Measurements from ENCODE around the gene PKP4.

Gene PKP4

DNA sequence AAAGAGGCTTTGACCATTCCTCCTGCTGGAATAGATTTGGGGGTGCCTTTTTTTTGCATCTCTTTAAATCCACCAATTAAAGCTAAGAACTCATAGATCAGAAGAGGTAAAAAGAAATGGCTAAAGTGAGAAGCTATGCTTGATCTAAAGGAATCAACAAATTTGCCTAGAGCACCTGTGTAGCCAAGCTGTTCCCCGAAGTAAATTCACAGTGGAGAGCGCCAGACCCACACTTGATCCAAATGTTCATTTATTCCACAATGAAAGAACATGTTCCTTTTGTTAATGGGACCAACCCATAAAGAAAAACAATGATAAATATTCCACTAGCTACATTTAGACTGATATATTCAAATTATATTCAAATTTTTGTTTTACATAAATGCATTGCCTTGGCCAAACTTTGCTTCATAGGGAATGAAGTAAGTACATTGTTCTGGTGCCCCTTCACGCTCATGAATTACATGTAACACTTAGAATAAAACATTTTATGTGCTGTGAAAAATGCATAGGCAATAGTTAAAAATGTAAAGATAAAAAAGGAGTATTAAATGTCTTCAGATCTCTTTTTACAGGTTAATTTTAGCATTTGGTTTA is 167.4 kb downstream of the PKP4 start:
- H3K4me3 ChIP-seq (ENCODE audit: low read depth, low read length), result no peak overlapping the region
- TF ChIP-seq, protein P1, sequence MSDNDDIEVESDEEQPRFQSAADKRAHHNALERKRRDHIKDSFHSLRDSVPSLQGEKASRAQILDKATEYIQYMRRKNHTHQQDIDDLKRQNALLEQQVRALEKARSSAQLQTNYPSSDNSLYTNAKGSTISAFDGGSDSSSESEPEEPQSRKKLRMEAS (IDR thresholded peaks at IDR 0.05; ENCODE audit: low read depth, low read length), result no peak
- TF ChIP-seq MYC (IDR thresholded peaks at IDR 0.05; ENCODE audit: low read depth, low read length), result no peak
- TF ChIP-seq, protein P2, sequence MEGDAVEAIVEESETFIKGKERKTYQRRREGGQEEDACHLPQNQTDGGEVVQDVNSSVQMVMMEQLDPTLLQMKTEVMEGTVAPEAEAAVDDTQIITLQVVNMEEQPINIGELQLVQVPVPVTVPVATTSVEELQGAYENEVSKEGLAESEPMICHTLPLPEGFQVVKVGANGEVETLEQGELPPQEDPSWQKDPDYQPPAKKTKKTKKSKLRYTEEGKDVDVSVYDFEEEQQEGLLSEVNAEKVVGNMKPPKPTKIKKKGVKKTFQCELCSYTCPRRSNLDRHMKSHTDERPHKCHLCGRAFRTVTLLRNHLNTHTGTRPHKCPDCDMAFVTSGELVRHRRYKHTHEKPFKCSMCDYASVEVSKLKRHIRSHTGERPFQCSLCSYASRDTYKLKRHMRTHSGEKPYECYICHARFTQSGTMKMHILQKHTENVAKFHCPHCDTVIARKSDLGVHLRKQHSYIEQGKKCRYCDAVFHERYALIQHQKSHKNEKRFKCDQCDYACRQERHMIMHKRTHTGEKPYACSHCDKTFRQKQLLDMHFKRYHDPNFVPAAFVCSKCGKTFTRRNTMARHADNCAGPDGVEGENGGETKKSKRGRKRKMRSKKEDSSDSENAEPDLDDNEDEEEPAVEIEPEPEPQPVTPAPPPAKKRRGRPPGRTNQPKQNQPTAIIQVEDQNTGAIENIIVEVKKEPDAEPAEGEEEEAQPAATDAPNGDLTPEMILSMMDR (IDR thresholded peaks at IDR 0.05; ENCODE audit: low read depth, low read length), result no peak
- TF ChIP-seq POLR2A (IDR thresholded peaks at IDR 0.05; ENCODE audit: extremely low read depth, insufficient read length), result no peak
- DNase-seq (ENCODE audit: low read depth), result no peak

DNA sequence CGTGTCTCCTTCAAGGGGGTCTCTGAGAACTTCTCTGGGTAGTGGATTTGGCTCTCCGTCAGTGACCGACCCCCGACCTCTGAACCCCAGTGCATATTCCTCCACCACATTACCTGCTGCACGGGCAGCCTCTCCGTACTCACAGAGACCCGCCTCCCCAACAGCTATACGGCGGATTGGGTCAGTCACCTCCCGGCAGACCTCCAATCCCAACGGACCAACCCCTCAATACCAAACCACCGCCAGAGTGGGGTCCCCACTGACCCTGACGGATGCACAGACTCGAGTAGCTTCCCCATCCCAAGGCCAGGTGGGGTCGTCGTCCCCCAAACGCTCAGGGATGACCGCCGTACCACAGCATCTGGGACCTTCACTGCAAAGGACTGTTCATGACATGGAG is 168.2 kb downstream of the PKP4 start:
- TF ChIP-seq, protein P2 (IDR thresholded peaks at IDR 0.05; ENCODE audit: low read depth, low read length), result no peak
- TF ChIP-seq MYC (IDR thresholded peaks at IDR 0.05; ENCODE audit: low read depth, low read length) (no peak), POLR2A (IDR thresholded peaks at IDR 0.05; ENCODE audit: extremely low read depth, insufficient read length) (no peak)
- TF ChIP-seq, protein P1 (IDR thresholded peaks at IDR 0.05; ENCODE audit: low read depth, low read length), result no peak
- H3K4me3 ChIP-seq (ENCODE audit: low read depth, low read length), result no peak overlapping the region
- DNase-seq (ENCODE audit: low read depth), result no peak

DNA sequence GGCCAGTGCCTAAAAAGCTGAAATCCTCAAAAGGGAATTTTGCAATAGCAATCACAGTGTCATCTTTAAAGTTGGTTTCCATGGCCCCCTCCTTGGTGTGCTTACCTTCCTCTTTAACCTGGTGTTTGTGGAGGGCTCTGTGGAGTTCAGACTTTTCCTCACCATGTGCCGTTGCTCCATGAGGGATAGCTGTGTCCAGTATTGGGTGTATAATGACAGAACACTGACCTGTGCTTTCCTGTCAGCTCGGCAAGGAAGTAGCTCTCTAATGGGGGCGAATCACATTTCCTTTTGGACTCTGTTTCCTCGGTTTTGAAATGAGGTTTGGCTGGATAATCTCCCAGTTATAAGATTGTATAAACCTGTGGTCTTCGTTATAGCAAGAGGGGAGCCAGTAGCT is 172.4 kb downstream of the PKP4 start:
- DNase-seq (ENCODE audit: low read depth), result no peak
- TF ChIP-seq, protein P2 (IDR thresholded peaks at IDR 0.05; ENCODE audit: low read depth, low read length), result no peak
- TF ChIP-seq POLR2A (IDR thresholded peaks at IDR 0.05; ENCODE audit: extremely low read depth, insufficient read length), result no peak
- TF ChIP-seq MYC (IDR thresholded peaks at IDR 0.05; ENCODE audit: low read depth, low read length), result no peak
- TF ChIP-seq, protein P1 (IDR thresholded peaks at IDR 0.05; ENCODE audit: low read depth, low read length), result no peak
- no peak overlapping the region for H3K4me3 ChIP-seq (ENCODE audit: low read depth, low read length)

DNA sequence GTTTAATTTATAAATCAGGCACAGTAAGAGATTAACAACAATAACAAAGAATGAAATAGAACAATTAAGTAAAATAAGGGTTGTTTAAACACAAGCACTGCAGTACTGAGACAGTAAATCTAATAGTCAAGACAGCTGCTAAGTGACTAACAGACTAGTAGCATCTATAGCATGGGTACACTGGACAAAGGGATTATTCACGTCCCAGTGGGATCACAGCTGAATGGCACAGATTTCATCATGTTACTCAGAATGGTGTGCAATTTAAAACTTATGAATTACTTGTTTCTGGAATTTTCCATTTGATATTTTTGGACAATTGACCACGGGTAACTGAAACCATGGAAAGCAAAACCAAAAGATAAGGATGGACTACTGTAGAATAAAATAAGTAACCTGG is 176.5 kb downstream of the PKP4 start:
- TF ChIP-seq MYC (IDR thresholded peaks at IDR 0.05; ENCODE audit: low read depth, low read length) (no peak), POLR2A (IDR thresholded peaks at IDR 0.05; ENCODE audit: extremely low read depth, insufficient read length) (no peak)
- TF ChIP-seq, protein P2 (IDR thresholded peaks at IDR 0.05; ENCODE audit: low read depth, low read length), result no peak
- TF ChIP-seq, protein P1 (IDR thresholded peaks at IDR 0.05; ENCODE audit: low read depth, low read length), result no peak
- H3K4me3 ChIP-seq (ENCODE audit: low read depth, low read length), result no peak overlapping the region
- no peak for DNase-seq (ENCODE audit: low read depth)

DNA sequence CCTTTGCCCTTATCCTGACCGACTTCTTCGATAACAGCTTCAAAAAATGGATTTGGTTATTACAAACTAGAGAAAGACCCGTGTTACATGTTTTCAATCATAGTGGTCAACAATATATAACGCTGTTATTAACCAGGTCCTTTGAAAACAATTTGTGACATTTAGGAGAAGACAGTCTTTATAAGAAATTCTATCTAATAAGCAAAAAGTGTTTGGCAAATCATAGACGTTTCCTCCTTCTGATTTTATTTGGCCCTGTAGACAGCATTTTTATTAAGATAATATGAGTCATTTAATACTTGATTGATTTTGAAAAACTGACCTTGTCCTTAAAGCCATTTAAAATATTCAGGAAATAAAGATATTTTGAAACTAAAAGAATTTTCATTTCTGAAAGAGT is 177.9 kb downstream of the PKP4 start:
- H3K4me3 ChIP-seq (ENCODE audit: low read depth, low read length), result no peak overlapping the region
- TF ChIP-seq POLR2A (IDR thresholded peaks at IDR 0.05; ENCODE audit: extremely low read depth, insufficient read length), result no peak
- TF ChIP-seq, protein P2 (IDR thresholded peaks at IDR 0.05; ENCODE audit: low read depth, low read length), result no peak
- TF ChIP-seq MYC (IDR thresholded peaks at IDR 0.05; ENCODE audit: low read depth, low read length), result no peak
- TF ChIP-seq, protein P1 (IDR thresholded peaks at IDR 0.05; ENCODE audit: low read depth, low read length), result no peak
- DNase-seq (ENCODE audit: low read depth), result no peak
